T-helper 17 cell (primary cell): ENCODE results near the gene MDM2. TPM values are rescaled to one million over a fixed set of nuclear protein-coding genes. Genes with fewer than 3 reads are reported as not detected.
A peak's percentile ranks its signal among the peaks of the same experiment; 100 is the strongest.
"Not testable (repeated sequence)": the region's sequence is repeated elsewhere in the genome, so short reads cannot be mapped to it uniquely, and the experiment has no call there.

ENCODE experiments used
- ATAC-seq: fragments of 150-1000 bp; cut with Tn5 transposase; 2 replicates; pipeline ENCODE4 v1.10.0; 2021; ENCODE audit warnings: mild to moderate bottlenecking, moderate library complexity
- DNase-seq, 3 donors: peaks; one replicate each; pipeline versions ENCODE4 v3.0.0 to v3.0.0-alpha.2; 2020 to 2021
- H3K9me3 ChIP-seq: one replicate; pipeline ENCODE4 v1.7.0; 2013; ENCODE audit warnings: low read length, mild to moderate bottlenecking; ENCODE audit not compliant: control insufficient read depth, poor library complexity, severe bottlenecking
- H3K27ac Mint-ChIP-seq: one replicate; pipeline ENCODE4 v1.8.0; 2022; ENCODE audit warnings: mild to moderate bottlenecking, moderate library complexity, mixed read lengths
- H3K27me3 Mint-ChIP-seq: one replicate; pipeline ENCODE4 v1.8.0; 2022; ENCODE audit warnings: mixed read lengths
- H3K36me3 Mint-ChIP-seq: one replicate; pipeline ENCODE4 v1.8.0; 2022; ENCODE audit warnings: low read depth, mixed read lengths
- H3K4me1 Mint-ChIP-seq: one replicate; pipeline ENCODE4 v1.8.0; 2022; ENCODE audit warnings: mild to moderate bottlenecking, mixed read lengths
- H3K4me3 Mint-ChIP-seq: one replicate; pipeline ENCODE4 v1.8.0; 2022; ENCODE audit warnings: mild to moderate bottlenecking, moderate library complexity, mixed read lengths
- total RNA-seq, 4 donors: library from RNA in 2 of 4; stranded (reverse) in 2 of 4; gene quantifications; one replicate each; pipeline ENCODE4 v1.2.3 and lab custom pipeline; 2022 to 2026

Gene MDM2
- total RNA-seq, 2 donors from 2014 or later, result 96.3 to 101 TPM

DNA sequence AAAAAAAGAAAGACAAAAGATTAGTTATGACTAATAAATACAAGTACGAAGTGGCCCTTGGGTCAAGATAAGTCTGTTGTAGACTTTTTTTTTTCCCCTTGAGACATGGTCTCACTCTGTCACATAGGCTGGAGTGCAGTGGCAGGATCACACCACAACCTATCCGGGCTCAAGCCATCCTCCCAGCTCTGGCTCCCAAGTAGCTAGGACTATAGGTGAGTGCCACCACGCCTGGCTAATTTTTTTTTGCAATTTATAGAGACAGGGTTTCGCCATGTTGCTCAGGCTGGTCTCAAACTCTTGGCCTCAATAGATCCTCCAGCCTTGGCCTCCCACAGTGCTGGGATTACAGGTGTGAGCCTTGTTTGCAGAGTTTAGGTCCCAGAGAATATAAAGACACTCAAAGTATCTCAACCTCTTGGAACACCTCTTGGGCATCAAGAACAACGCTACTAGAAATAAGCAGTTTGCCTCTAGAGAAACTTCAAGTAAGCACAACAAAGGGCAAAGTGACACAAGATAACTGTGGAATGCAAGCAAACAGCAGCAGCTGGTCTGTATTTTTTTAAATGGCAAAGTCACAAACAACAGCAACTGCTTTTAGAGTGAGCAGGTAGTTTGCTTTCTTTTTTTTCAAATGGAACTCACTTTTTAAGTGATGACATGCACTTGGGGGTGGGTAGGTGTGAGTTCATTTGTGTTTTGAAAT, 3.9 kb upstream of the MDM2 start:
- H3K9me3 ChIP-seq, result no peaks in the 10 kb centered on the region
- Mint-ChIP-seq H3K4me3 (no peak overlapping the region), H3K27ac (no peak overlapping the region), H3K4me1 (peaks cover 7% of the 10 kb centered on the region), H3K27me3 (no peaks in the 10 kb centered on the region), H3K36me3 (peaks cover 3% of the 10 kb centered on the region)
- no peak for DNase-seq
- ATAC-seq, result no peak

DNA sequence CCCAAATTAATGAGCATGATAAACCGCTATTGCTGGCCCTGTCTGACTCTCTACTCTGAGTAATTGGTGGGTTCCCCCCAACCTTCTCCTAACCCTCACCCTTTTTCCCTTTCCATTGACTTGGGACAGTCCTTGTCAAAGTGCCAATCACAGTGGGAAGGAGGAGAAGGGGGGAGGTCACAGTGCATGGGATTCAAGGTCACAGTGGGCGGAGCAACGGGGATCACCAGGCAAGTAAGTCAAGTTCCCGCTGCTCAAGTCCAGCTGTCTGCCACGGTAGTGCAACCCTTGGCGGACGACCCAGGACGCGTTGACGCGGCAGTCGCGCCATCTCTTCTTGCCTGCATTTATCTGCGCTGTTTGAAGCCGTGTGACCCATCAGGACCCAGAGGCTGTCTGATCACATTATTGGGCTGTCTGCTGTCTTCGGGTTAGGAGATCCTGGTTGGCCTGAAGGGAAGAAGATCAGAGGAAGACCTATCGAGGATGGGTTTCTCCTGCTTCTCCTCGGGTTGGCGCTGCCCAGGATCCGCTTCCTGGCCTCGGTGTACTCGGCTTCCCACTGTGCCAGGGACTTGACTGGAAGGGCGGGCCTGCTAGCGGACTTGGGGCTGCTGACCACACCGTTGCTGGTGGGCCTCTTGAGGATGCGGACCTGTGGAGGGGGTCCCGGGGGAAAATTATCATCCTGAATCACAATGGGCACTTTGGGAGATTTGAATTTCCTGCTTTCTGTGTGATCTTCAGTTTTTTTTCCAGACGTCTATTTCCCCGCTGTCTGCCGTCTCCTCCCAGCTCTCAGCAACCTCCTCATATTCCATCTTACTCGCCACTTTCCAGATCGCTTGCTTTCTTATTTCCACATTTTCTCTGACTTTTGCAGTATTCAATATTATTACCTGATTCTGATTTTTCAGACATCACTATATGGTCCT, 3.1 kb upstream of the MDM2 start:
- H3K27me3 Mint-ChIP-seq, result no peaks in the 10 kb centered on the region
- no peak overlapping the region for H3K27ac Mint-ChIP-seq

DNA sequence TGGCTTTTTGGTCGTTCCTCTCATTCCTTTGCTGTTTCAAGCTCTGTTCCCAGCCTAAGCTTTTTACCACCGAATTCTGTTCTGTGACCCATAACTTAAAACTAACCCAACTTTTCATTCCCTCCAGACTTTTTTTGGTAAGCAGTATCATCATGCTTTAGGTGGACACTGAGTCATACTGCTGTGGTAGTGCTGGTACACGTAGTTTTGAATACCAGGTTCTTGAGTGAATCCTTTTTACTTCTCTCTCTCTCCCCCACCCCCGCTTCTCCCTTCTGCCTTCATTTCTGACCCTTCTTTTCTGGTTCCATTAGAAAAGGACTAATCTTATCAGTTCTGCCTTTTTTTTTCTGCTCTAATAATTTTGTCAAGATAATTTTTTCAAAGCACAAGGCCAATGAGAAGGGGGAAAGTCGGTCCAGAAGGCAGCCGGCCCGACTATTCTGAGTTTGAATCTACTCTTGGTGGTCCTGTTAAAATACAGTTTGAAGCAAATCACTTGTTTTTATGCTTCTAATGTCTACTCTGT, 2.3 kb upstream of the MDM2 start:
- DNase-seq, result no peak
- no peaks in the 10 kb centered on the region for H3K27me3 Mint-ChIP-seq
- H3K36me3 Mint-ChIP-seq, result peaks cover 3% of the 10 kb centered on the region
- no peaks in the 10 kb centered on the region for H3K9me3 ChIP-seq
- H3K4me1 Mint-ChIP-seq, result peaks cover 7% of the 10 kb centered on the region
- ATAC-seq, result no peak
- H3K27ac Mint-ChIP-seq, result peak overlapping the region; percentile 16
- H3K4me3 Mint-ChIP-seq, result no peak overlapping the region

More for the DNA sequence above, 3.1 kb upstream of the MDM2 start:
- Mint-ChIP-seq H3K4me1 (peaks cover 7% of the 10 kb centered on the region), H3K36me3 (peaks cover 3% of the 10 kb centered on the region), H3K4me3 (no peak overlapping the region)
- no peak for DNase-seq
- H3K9me3 ChIP-seq, result no peaks in the 10 kb centered on the region
- ATAC-seq, result no peak

DNA sequence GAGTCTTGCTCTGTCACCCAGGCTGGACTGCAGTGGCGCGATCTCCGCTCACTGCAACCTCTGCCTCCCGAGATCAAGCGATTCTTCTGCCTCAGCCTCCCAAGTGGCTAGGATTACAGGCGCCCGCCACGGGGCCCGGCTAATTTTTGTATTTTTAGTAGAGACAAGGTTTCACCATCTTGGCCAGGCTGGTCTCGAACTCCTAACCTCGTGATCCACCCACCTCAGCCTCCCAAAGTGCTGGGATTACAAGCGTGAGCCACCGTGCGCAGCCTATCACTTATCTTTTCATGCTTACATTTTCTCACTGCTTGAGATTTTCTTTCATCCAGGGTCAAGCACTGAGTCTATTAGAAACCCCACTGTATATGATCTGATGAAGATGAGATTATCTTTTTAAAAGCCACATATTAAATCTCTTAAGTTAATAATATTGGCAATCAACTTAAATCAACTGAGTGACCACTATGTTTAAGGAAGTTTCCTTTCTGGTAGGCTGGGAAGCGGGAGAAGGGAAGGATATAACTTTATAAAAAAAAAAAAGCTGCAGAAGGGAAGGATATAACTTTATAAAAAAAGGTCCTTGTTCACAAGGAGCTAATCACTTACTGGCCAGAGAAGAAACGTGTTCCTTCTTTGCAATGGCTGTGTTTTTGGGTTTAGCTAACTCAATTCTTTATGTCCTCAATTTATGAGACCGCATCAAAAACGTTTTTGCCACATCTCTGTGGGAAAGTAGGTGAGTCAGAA, 1.3 kb upstream of the MDM2 start:
- DNase-seq, result no peak
- H3K4me1 Mint-ChIP-seq, result peaks cover 13% of the 10 kb centered on the region
- ATAC-seq, result no peak
- peaks cover 3% of the 10 kb centered on the region for H3K36me3 Mint-ChIP-seq
- no peaks in the 10 kb centered on the region for H3K27me3 Mint-ChIP-seq
- peak overlapping the region; percentile 97 for H3K27ac Mint-ChIP-seq
- peak overlapping the region; percentile 94 for H3K4me3 Mint-ChIP-seq
- H3K9me3 ChIP-seq, result no peaks in the 10 kb centered on the region

DNA sequence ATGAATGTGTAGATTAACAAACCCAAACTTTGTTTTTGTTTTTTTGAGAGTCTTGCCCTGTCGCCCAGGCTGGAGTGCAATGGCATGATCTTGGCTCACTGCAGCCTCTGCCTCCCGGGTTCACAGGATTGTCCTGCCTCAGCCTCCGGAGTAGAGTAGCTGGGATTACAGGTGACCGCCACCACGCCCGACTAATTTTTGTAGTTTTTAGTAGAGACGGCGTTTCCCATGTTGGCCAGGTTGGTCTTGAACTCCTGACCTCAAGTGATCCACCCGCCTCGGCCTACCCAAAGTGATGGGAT, 752 bp upstream of the MDM2 start:
- Mint-ChIP-seq H3K4me1 (peaks cover 14% of the 10 kb centered on the region), H3K4me3 (peak overlapping the region; percentile 94), H3K27ac (peak overlapping the region; percentile 97)
- not testable (repeated sequence) for ATAC-seq, H3K27me3 Mint-ChIP-seq, H3K9me3 ChIP-seq, H3K36me3 Mint-ChIP-seq, DNase-seq

DNA sequence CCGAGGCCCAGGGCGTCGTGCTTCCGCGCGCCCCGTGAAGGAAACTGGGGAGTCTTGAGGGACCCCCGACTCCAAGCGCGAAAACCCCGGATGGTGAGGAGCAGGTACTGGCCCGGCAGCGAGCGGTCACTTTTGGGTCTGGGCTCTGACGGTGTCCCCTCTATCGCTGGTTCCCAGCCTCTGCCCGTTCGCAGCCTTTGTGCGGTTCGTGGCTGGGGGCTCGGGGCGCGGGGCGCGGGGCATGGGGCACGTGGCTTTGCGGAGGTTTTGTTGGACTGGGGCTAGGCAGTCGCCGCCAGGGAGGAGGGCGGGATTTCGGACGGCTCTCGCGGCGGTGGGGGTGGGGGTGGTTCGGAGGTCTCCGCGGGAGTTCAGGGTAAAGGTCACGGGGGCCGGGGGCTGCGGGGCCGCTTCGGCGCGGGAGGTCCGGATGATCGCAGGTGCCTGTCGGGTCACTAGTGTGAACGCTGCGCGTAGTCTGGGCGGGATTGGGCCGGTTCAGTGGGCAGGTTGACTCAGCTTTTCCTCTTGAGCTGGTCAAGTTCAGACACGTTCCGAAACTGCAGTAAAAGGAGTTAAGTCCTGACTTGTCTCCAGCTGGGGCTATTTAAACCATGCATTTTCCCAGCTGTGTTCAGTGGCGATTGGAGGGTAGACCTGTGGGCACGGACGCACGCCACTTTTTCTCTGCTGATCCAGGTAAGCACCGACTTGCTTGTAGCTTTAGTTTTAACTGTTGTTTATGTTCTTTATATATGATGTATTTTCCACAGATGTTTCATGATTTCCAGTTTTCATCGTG, 612 bp downstream of the MDM2 start:
- Mint-ChIP-seq H3K36me3 (peaks cover 3% of the 10 kb centered on the region), H3K27me3 (no peaks in the 10 kb centered on the region), H3K27ac (peak overlapping the region; percentile 97), H3K4me3 (peak overlapping the region; percentile 94), H3K4me1 (peaks cover 22% of the 10 kb centered on the region)
- DNase-seq (peak in 2 of 3 donors; percentile 34), ATAC-seq (peak; percentile 22)
- no peaks in the 10 kb centered on the region for H3K9me3 ChIP-seq

DNA sequence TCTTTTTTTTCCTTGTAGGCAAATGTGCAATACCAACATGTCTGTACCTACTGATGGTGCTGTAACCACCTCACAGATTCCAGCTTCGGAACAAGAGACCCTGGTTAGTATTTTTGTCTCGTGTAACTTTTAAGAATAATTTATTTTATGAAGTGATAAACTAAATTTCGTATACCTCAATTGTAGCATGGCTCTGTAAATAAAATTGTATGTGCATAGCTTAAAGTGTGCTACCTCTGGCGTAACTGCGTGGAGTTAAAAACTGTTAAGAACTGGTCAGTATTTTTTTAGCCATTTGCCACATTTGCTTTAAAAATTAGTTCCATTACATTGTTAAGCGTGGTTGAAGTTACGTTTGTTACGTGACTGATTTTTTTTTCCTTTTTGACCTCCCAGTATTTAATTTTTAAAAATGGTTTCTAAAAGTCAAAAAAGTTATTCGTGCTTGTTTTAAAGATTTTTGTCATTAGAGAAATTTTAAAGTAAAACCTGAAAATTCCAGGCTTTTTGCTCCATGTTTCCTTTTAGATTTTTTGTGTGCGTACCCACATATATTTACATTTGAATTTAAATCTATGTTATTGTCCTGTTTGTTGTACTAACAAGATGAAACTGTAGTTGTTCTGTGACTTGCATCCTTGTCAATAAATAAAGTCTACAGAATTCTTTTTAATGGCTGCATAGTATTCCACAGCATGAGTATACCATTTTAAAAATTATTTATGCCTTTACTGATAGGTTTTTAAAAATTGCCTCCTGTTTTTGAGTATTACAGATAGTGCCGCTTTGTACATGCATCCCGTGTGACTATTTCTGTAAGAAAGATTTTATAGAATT, 1.4 kb downstream of the MDM2 start:
- DNase-seq (no peak), ATAC-seq (no peak)
- peaks cover 25% of the 10 kb centered on the region for H3K4me1 Mint-ChIP-seq
- peaks cover 3% of the 10 kb centered on the region for H3K36me3 Mint-ChIP-seq
- peak overlapping the region; percentile 97 for H3K27ac Mint-ChIP-seq
- peak overlapping the region; percentile 94 for H3K4me3 Mint-ChIP-seq
- no peaks in the 10 kb centered on the region for H3K27me3 Mint-ChIP-seq
- no peaks in the 10 kb centered on the region for H3K9me3 ChIP-seq

DNA sequence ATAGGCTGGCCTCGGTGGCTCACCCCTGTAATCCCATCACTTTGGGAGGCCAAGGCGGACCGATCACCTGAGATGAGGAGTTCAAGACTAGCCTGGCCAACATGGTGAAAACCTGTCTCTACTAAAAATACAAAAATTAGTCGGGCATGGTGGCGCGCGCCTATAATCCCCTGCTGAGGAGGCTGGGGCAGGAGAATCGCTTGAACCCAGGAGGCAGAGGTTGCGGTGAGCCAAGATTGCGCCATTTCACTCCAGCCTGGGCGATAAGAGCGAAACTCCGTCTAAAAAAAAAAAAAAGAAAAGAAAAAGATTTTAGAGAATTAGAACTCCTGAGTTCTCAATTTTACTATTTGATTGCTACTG, 2.0 kb downstream of the MDM2 start:
- Mint-ChIP-seq H3K27ac (peak overlapping the region; percentile 56), H3K4me3 (peak overlapping the region; percentile 9), H3K4me1 (peaks cover 28% of the 10 kb centered on the region)
- not testable (repeated sequence) for DNase-seq, H3K9me3 ChIP-seq, H3K27me3 Mint-ChIP-seq, ATAC-seq, H3K36me3 Mint-ChIP-seq

DNA sequence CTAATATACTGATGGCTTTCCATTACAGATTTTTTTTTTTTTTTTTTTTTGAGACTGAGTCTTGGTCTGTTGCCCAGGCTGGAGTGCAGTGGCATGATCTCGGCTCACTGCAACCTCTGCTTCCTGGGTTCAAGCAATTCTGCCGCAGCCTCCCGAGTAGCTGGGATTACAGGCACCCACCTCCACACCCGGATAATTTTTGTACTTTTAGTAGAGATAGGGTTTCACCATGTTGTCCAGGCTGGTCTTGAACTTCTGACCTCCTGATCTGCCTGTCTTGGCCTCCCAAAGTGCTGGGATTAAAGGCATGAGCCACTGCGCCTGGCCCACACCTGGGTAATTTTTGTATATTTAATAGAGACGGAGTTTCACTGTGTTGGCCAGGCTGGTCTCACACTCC, 3.6 kb downstream of the MDM2 start:
- not testable (repeated sequence) for H3K36me3 Mint-ChIP-seq, DNase-seq, H3K9me3 ChIP-seq, H3K27me3 Mint-ChIP-seq, H3K4me3 Mint-ChIP-seq, ATAC-seq
- H3K27ac Mint-ChIP-seq, result peak overlapping the region; percentile 53
- peaks cover 32% of the 10 kb centered on the region for H3K4me1 Mint-ChIP-seq

DNA sequence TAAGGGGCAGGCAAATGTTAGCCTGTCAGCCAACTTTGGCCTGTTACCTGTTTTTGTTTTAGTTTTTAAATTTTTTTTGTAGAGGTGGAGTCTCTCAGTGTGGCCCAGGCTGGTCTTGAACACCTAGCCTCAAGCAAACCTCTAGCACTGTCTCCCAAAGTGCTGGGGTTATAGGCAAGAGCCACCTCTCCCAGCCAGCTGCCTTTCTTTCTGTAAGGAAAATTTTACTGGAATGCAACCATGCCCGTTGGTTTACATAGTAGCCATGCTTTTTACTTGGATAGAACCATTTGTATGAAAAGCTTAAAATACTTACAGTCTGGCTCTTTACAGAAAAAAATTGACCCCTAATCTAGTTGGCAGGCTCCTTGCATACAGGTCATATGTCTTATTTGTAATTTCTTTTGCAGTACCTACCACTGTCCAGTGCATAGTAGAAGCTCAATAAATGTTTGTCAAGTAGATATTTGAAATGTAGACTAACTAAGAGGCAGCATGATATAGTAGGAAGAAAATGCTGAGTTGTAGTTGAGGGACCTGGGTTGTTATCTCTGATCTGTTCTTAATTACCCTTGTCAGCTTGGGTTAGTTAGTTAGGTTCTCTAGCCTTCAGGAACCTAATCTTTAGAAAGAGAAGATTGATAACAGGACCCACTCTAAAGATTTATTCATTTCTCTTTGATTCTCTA, 4.7 kb downstream of the MDM2 start:
- DNase-seq, result no peak
- peaks cover 28% of the 10 kb centered on the region for H3K4me1 Mint-ChIP-seq
- H3K4me3 Mint-ChIP-seq, result no peak overlapping the region
- no peak for ATAC-seq
- H3K9me3 ChIP-seq, result no peaks in the 10 kb centered on the region
- no peak overlapping the region for H3K27ac Mint-ChIP-seq
- H3K36me3 Mint-ChIP-seq, result peaks cover 4% of the 10 kb centered on the region
- H3K27me3 Mint-ChIP-seq, result no peaks in the 10 kb centered on the region

DNA sequence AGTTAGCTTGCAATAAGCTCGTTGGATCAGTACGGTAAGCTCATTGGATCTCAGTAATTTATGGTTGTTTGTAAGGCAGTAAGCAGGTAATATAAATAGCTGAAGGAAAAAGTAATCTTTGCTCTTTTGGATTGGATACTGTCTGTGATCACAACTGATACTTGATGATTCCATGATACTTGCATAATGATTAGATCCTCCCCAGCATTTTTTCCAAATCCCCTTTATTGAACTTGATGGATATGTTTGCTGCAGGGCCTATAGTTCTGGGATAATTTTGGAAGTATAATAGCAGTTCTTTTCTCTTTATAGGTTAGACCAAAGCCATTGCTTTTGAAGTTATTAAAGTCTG, 5.2 kb downstream of the MDM2 start:
- DNase-seq (no peak), ATAC-seq (no peak)
- Mint-ChIP-seq H3K27ac (no peak overlapping the region), H3K4me1 (peaks cover 28% of the 10 kb centered on the region), H3K27me3 (no peaks in the 10 kb centered on the region), H3K36me3 (peaks cover 4% of the 10 kb centered on the region), H3K4me3 (no peak overlapping the region)
- no peaks in the 10 kb centered on the region for H3K9me3 ChIP-seq
